Measurements from ENCODE around the gene PTH2.

- TF ChIP-seq REST (IDR thresholded peaks at IDR 0.05; ENCODE audit: borderline replicate concordance) (no peak), EP300 (conservative IDR thresholded peaks at IDR 0.05; ENCODE audit: poor library complexity, severe bottlenecking) (no peak), CTCF (IDR thresholded peaks at IDR 0.05; ENCODE audit: poor library complexity, severe bottlenecking) (no peak), TAF1 (IDR thresholded peaks at IDR 0.05; ENCODE audit: low read depth) (no peak), EZH2 (IDR thresholded peaks at IDR 0.05; ENCODE audit: borderline replicate concordance, insufficient read depth, low read length, poor library complexity, severe bottlenecking) (no peak), POLR2AphosphoS5 (IDR thresholded peaks at IDR 0.05) (no peak), RAD21 (conservative IDR thresholded peaks at IDR 0.05) (no peak), SMC3 (conservative IDR thresholded peaks at IDR 0.05; ENCODE audit: poor library complexity) (no peak)
These were observed 35.3 kb upstream of the PTH2 start for GRCh38 chr19:49458567-49458903.

Data from neural cell (in vitro differentiated cells).